ENCODE data around the gene TOP2A.

TOP2A gene

GRCh38 chr17:40452216-40452787 is 34.6 kb upstream of the TOP2A start:
- FAIRE-seq = no peak

- no peak for FAIRE-seq
These were observed 33.7 kb upstream of the TOP2A start for GRCh38 chr17:40451420-40451819.

GRCh38 chr17:40450175-40450574 is 32.5 kb upstream of the TOP2A start:
- no peak for FAIRE-seq

DNA sequence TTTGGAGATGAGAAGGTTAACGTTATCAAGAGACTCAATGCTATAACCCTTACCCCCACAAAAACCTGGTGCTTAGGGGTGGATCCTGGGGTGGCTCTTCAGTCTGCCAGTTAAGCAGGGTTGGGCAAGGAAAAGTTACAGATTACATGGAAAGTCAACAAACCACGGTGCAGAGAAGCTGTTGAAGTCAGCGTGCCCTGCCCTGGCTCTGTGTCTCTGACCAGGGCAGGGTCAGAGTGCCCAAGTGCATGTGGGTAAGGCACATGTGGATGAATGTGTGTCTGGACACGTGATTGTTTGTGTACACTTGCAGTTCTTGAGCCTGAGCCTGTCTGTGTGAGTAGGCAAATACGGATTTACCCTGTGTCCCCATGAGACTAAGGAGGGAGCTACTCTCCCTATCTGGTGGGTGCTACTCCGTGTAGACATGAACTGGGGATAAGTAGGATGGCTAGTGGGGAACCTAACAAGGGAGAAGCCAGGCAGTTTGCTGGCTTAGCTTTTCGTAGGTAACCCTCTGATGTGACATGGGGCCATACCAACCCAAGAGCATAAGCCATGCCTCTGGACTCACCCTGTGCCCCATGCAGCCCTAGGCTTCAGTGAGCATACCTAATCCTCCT is 31.1 kb upstream of the TOP2A start:
- FAIRE-seq = no peak

- FAIRE-seq = no peak
These were observed 30.5 kb upstream of the TOP2A start for GRCh38 chr17:40448213-40448638.

DNA sequence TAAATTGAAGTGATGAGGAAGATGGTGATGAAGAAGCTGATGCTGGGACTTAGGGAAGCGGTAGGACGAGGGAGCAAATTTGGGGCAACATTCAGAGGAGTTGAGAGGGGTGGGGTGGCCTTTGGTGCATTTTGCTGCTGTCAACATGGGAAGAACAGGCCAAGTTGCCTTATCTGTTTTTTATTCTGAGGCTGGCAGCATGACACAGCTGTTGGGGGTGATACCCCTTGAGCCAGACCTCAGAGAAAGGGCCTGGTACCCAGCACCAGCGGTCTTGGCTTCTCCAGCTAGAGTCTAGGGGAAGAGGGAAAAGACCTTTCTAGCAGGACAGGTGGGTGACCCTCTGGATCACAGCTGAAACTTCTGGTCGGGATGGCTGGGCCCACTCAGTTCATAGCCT is 30.1 kb upstream of the TOP2A start:
- no peak for FAIRE-seq

DNA sequence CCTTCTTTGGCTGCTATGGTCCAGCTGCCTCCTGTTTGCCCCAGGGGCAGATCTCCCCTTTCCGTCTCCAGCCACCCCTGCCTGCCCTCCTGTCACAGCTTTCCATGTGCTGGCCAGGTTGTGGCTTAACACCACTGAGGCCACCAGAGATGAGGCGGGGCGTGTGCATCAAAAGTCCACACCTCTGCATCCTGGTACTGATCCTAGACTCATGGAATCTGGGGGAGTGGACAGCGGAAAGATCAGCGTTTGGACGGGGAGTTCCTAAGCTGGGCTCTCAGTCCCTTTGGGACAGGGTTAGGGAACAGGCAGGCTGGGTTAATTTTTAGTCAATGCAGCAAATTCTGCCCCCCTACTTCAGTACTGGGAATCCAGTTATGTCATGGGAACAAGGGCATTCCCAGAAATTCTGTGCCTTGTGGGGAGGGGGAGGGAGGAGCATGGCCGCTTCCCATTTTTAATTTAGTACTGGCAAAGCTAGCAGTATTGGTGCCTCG is 29.5 kb upstream of the TOP2A start:
- FAIRE-seq = no peak

- no peak for FAIRE-seq
These were observed 28.2 kb upstream of the TOP2A start for GRCh38 chr17:40445751-40446468.

DNA sequence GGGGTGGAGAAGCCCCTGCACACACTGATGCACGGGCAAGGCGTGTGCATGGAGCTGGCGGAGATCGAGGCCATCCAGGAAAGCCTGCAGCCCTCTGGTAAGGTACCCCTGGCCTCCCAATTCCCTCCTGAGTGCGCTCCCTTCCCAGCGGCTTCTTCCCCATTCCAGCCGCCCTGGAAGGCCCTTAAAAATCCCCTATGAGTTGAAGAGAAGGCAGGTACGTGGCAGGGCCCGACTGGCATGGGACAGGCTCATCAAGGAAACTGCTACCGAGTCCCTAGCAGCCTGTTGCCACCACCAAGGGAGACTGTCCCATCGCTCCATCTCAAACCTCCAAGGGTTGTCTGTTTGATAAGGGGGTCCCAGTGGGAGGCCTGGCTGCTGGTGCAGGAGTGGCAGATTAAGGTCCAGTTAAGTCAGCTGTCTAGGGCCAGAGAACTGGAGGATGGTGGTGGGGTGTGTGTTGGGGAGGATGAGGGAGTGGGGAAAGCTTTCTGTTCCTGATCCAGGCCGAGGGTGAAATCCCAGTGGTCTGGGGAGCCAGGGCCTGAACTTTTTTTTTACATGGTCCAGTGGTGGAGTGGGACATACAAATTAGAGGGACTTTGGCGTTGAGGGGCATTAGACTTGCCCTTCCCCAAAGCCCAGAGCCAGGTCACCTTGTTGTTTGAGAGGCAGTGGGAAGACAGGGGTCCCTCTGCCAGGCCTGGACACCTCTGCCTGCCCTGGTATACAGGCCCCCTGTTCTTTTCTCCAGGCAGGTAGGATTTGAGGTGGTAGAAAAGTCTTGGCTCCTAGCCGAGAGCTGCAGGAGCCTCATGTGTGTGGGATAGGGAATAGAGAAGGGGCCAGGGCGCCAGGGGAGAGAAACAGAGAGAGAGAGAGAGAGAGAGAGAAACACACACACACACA is 26.5 kb upstream of the TOP2A start:
- FAIRE-seq = no peak

- no peak for FAIRE-seq
These were observed 25.7 kb upstream of the TOP2A start, which contains the start of gene IGFBP4 for GRCh38 chr17:40443196-40443987. Gene IGFBP4, plus strand, starts transcription at chr17:40443450. Its CDS starts 286 bp downstream, at chr17:40443736.

DNA sequence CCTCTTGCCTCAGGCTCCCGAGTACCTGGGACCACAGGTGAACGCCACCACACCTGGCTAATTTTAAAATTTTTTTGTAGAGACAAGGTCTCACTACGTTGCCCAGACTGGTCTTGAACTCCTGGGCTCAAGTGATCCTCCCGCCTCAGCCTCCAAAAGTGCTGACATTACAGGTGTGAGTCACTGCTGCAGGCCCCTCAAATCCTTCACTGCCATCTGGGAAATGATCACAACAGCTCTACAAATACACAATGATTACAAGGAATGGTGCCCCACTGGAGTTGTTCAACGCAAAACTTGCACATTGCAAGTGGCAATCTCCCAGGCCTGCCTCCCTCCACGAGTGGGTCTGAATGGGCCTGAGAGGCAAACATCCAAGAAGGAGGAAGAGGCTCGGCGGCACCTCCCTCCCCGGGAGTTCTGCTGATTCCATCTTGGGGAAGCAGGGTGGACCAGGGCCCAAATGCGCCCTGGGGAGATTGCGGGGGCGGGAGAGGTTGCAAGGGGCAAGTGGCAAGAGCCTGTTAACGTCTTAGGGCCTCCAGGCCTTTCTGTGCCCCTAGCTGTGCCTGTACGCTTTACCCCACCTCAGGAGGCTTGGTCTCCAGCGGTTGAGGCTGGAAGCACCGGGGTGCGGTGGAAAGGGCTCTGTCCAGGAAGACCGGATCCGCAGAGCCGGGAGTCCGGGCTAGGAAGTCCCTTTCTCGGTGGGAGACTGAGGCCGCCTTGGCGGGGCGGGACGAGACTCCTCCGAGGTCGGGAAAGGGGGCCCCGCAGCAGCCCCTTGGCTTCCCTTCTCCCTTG is 24.9 kb upstream of the TOP2A start:
- no peak for FAIRE-seq

DNA sequence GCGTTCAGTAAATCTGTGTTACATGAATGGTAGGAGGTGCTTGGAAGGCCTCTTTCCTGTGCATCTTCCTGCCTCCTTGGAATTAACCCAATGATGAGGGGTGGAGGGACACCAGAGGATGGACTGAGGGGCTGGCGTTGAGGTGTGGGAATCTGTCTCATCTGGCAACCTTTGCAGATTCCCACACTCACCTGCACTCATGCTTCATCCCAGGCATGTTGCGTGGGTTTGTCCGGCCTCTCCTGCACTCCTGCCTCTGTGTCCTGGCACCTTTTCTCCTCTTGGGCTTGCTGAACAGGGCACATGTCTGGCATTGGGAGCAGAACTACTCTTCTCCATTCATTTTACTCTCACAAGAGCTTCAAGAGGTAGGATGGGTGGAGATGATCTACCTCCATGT is 22.5 kb upstream of the TOP2A start:
- FAIRE-seq = no peak

DNA sequence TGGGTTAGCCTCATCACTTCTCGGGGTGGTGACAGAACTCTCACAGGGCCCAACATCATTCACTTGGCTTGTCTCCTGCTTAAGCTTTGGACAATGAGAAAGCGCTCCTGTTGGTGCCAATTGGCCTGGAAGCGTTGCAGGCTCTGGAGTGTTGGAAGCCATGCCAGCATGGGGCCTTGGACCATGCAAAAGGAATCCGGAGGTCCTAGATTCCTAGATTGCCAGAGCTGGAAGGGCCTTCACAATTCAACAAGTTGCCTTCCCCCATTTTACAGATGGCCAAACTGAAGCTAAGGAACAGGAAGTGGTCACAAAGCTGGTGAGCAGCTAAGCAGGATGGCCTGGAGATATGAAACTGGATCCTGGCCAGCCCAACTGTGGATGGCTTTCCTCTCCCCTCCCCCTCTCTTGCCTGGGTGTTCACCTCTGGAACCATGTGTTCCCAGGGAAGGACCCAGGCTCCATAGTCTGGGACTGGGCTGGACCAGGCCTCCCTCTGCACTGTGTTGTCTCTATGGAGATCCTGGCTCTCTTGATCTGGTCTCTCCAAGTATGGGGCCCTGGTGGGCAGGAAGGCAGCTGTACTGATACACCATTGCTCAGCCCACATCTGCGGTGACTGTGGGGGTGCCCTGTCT is 19.5 kb upstream of the TOP2A start:
- no peak for FAIRE-seq

DNA sequence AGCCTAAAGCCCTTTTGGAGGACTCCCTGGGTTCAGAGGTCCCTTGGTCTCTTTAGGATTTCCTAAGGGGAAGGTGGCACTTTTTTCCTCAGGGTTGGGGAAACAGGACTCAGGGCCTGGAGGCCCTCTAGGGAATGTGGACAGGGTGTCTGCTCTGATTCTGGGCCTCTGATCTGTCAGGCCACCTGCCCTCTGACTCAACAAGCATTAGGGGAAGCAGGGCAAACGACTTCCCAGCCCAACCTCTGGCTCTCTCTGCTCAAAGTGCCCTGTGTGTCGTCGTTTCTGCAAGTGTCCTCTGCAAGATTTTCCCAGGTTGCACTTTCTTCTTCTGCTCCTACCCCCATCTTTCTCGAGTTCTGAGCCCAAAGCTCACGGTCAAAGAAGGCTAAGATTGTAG is 18.9 kb upstream of the TOP2A start:
- no peak for FAIRE-seq

DNA sequence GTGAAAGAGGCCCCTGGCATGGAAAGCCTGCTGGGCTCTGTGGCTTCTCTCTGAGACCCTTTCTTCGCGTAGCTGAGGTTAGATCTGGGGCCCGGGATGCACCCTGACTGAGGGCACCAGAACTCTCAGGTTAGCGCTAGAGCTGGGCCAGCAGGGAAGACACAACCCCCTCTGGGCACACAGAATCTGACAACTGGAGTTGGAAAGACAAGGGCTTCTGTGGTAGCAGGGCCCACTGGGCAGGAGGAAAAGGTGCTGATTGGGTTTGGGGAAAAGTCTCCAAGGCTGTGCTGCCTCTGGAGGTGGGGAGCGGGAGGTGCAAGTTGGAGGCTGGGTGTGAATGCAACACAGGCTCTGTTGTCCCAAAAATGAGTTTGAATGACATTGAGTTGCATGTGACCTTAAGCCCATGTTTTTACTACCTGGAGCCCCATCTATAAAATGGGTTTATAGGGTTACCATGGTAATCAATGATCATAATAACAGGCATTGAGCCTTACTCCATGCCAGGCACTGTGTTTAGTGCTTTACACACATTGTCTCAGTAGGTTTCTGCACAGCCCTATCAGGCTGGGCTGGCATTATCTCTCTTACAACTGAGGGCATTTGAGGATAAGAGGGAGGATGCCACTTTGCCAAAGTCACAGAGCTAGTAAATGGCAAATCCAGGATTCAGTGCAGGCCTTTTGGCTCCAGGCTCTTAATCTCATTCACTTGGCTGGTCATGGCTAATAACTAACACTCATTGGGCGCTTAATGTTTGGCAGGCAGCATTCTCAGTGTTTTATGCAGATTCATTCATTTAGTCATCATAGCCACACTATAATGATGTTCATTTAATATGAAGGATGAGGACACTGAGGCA is 16.1 kb upstream of the TOP2A start:
- FAIRE-seq = no peak

DNA sequence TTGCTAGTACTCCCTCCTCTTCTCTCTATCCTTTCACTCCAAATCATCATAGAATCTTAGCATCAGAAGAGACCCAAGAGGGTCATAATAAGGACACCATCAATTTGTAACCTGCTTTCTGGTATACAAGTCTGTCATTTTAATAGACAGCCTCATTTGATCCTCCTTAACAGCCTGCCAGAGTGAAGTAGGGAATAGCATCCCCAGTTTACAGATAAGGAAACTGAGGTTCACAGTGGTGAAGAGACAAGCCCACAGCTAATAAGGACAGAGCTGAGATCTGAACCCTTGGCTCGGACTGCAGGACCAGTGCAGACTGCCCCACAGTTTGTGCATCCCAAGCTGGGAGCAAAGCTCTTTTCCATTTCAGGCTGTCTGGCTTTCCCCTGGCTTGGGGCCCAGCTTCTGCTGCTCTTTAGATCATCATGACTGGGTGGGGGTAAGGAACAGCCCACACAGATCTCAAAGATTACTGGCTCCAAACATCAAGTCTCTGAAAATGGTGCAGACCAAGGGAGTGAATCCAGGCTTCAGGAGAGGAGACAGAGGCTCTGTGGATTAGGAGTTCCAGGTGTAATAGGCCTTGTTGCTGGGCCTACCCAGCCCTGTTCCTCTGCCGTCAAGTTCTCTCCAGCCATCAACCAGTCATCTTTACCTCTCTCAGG is 15.3 kb upstream of the TOP2A start:
- no peak for FAIRE-seq

DNA sequence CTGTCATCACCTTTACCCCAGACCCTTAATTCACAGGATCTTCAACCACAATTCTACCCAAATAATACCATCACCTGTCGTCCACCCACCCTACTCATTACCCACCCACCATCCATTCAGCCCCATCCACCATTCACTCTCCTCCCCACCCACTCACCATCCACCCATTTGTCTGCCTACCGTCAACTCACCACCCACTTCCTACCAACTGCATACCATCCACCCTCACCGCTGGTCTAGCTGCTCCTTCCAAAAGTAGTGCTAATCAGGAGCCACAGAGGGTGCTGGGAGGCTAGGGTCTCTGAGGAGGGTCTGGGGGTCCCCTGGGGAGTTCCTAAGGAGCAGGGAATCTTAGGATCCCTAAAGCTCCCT is 13.5 kb upstream of the TOP2A start:
- no peak for FAIRE-seq

DNA sequence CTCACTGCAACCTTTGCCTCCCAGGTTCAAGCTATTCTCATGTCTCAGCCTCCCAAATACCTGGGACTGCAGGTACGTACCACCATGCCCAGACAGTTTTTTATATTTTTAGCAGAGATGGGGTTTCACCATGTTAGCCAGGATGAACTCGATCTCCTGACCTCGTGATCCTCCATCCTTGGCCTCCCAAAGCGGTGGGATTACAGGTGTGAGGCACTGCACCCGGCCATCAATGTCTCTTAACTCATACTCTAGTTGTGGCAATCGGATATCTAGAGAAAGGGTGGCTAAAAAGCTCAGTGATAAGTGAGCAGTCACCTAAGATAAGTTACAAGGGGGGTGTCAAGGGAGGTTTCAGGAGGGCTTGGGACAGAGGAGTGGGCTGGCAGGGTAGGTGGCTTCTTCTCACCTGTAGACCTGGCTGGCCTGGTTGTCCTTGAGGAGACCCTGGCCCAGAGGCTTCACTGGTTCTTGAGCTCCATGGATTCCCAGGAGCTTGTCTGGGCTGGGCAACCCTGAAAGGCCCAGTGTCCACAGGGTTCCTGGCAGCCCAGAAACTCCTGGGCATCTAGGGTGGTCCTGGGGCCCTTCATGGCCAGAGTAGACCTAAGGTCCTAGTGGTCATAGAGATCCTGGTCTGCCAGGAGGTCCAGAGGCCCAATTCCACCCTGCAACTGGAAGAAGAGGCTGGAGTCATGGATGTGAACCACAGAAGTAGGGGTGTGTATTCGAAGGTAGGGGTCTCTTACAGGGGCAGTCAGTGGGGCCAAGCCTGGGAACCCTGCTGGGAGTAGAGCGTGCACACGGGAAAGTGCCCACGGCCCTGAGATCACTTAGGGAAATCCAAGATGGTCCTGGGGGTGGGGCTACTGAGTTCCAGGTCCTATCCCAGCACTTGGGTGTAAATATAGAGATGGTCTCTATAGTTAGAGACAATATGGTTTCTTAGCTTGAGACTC is 12.9 kb upstream of the TOP2A start:
- no peak for FAIRE-seq

Data from islet of Langerhans (tissue), 1 donor.